HG03469 (cell line): ENCODE results near the gene POLL.
"Not testable (repeated sequence)": the region's sequence is repeated elsewhere in the genome, so short reads cannot be mapped to it uniquely, and the experiment has no call there.

Experiments
- ATAC-seq: cut with Tn5 transposase; IDR thresholded peaks from one replicate; pipeline ENCODE4 v1.9.1; 2021; ENCODE audit warnings: mild to moderate bottlenecking, moderate library complexity, moderate number of reproducible peaks; ENCODE audit not compliant: unreplicated experiment

POLL gene

DNA sequence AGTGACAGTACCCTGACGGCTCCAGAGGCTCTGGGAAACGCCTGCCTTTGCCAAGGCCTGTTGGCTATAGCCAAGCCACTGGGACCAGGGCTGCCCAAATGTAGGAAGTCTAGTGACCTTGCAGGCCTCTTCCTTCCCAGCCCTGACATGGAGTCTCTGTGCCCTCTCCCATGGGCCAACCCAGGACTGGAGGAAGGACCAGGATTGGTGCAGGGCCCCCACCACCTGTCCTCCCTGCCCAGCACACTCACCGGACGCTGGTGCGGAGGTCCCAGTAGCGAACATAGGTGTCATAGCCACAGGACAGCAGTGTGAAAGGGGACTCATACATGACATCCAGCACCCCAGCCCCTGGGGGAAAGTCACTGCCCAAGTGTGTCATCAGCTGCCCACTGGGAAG is 24.0 kb upstream of the POLL start:
- no peak for ATAC-seq

DNA sequence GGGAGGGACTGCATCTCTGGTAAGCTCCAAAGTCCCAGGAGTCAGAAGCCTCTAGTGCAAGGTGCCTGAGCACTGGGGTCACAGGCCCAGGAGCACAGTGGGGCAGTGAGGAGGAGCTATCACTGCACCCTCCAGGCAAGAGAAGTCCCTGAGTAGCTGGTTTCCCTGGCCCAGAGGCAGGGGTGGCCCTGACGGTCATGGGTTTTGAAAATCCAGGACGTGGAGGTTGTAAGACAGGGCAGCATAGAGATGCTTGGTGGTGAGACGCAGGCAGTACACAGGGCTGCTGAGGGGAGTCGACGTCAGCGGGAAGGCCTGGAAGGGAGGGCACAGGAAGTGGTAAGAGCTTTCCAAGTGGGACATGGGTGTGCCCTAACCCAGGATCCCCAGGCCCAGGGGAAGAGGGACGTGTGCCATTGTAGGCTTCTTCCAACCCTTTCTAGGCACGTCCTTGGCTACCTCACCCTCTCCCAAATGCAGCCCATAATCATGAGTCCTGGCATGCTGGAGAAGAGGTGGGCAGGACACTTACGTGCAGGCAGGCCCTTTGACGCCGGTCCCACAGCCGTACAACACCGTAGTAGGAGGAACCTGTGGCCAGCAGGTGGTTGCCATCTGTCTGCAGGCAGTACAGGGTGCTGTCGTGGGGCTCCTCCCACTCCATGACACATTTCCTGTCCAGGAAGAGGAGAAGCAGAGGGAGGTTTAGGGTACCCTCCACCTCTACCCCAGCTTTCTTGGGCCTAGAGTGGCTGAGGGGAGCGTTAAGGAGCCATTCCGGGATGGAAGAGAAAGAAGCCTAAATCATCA is 23.2 kb upstream of the POLL start:
- ATAC-seq: no peak

DNA sequence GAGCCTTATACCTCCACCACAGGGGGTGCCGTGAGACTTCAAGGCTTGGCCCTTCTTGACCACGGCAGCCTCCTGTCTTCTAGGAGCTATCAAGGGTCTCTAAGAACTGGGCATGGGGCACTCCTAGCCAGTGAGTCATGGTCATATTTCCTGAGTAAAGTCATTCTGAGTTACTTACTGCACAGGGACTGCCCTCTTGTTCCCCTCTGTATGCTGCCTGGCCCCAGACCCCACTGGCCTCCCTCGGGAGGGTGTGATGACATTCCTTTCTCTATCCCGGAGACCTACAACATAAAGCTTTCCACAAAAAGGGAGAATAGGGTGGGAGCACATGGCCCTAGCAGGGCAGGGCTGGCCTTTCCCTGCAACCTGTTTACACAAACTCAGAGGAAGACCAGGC is 21.4 kb upstream of the POLL start:
- no peak for ATAC-seq

DNA sequence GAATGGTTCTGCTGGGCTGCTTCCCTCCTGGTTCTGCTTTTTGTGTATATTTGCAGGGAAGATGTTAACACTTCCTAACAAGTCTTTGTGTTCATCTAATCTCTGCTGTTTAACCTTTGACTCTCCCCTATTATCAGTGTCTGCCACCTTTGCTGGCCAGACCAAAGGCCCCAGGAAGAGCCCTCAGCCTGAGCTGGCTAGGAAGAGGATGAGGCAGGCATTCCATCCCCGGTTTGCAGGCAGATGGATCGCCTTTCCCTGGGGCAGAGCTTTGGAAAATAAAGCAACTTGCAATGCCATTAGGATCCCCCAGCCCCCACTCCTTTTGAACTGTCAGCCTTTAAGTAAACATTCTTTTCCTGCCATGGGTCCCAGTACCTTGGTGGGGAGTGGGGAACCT is 19.1 kb upstream of the POLL start:
- no peak for ATAC-seq

DNA sequence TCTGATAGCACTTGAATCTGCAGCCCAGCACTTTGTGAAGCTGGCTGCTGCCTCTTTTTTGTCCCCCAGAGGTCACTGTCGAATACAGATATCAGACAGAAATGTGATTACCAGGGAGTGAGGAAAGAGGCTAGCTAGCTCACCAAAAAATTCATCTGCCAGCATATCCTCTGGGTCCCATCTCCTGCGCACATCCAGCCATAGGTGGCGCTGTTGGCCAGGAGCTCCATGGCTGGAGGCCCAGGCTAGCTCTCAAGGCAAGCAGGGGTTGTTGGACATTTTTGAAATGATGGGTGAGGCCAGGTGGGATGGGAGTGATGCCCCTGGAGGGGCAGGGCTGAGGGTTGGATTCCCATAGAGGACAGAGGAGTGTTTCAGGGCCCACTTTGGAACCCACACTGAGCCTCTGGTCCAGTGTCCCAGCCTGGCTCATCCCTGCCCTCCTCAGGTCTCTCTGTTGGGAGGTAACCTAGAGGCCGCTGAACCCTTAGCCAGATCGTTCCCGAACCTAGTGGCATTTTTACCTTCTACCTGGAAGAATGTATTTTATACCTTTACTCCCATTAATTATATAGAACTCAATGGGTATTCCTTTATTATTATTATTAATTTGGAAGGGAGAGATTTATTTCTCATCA is 14.8 kb upstream of the POLL start:
- no peak for ATAC-seq

DNA sequence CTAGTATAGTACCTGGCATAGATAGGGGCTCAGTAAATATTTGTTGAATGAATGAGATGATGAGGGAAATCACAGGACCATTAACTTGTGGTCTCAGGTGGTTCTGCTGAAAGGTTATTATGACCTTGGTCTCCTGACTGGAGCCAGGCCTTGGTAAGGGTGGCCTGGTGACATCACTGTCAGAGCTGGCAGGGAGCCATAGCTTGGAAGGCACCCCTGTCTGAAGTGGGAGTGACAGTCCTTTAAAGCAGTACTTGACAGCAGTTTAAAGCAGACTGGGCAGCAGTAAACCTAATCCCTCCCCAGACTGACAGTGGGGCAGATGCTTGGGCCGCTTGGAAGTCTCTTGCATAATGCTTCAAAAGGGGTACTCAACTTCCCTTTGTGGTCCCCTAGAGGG is 13.5 kb upstream of the POLL start:
- no peak for ATAC-seq

DNA sequence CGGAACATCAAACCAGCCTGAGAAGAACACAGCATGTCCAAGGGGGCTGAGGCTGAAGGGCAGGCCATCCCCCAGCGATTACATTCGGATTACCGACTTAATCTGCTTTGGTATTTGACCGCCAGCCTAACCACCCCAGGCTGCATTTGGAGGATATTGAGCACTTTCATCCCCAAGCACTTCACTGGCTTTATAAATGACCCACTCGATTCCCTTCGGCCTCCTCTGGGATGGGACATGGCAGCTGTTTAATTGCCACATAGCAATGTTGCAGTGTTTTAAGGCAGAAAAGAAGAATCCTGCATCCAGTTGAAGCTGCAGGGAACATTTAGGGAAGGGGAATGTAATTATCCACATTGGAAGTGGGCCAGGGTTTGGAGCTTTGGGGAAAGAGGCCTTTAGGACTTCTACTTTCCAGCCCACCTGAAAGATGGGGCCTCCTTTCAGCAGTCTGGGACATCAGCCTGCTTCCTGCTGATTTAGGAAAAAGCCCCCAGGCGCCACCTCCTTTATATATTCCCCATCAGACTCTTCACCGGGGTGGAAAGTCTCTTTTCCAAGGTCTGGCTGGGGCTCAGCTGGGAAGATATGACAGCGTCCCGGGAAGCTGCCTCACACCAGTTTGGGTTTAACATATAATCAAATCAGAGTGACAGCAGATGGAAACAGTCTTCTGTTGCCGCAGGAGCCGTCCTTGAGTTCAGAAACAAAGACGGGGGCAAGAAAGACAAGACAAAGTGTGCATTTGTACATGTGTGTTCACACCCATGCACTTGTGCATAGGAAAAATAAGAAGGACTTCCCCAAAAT is 9.2 kb upstream of the POLL start:
- no peak for ATAC-seq

DNA sequence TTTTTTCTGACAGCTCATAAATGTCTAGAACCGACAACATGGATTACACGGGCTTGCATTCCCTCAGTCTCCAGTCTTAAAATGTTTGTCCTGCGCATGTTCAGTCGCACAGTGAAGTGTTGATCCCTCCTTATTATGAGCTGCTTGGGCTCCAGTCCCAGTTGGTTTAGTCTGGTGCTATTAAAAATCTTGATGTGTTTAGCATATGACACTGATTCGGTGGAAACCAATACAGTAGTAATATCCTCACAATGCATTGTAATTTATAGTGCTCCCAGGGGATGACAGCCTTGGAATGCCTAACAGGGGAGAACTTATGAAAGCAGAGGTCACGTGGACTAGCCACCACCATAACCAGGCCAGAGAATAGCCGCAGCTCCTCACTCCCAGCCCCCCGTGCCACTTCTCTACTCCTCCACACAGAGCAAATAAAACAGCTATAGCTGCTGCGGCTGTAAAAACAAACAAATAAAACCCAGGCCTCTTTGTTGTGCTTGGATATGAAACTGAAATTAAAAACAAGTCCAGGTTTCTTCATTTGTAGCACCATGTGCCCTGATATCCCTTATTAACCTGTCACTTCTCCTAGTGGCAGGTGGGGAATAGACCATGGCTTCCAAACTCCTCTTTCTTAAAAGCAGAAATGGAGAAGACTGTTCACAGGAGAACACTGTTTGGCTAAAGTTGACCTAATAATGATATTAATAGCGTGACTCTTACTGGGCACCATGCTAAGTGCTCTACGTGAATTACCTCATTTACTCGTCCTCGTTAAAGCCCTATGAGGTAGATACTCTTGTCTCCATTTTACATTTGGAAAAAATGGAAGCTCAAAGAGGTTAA is 7.8 kb upstream of the POLL start:
- ATAC-seq: no peak

DNA sequence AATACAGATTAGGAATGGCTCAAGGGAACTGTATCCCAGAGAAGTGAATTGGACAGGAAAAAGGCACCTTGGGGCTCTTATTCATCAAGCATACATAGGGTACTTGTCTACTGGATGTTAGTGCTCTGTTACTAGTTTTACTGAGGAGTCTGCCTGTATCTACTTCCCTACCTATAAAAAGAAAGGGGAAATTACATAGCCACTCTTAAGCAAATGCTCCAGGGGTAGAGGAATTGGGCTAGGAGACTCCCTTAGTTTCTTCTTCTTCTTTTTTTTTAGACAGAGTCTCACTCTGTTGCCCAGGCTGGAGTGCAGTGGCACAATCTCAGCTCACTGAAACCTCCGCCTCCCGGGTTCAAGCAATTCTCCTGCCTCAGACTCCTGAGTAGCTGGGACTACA is 5.3 kb upstream of the POLL start:
- ATAC-seq: not testable (repeated sequence)

DNA sequence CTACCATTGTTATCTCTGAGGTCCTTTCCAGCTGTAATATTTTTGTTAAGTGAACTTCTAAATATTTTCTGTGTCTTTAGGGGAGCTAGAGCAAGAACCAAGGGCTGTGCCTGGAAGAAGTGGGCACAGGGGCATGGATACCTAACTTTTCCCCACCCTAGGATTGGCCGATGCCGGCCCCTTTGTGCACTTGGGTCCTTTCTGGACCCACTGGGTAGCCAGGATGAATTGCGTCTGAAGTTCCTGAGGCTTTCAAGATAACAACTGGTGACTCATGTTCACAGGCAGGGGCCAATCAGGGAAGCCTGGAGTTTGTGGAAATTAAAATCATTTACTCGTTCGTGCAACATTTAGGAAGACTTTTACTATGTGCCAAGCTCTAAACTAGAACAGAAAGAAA is 822 bp upstream of the POLL start:
- no peak for ATAC-seq

DNA sequence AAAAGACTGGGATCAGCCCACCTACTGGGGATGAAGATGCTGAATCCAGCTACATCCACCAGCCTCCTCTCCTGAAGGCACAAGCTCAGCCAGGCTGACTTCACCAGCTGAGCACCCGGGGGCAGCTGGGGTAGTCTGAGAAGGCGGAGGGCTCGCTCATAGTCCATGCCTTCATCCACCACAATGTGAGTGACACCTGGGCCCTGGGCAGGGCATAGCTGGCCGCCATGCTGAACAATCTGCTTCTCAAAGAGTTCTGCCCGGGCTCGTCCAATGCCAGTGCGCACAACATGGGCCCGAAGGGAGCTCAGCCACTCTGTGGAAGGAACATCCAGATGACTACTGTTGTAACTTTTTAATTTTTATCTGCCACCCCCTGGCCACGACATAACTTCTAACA is 2.2 kb downstream of the POLL start:
- ATAC-seq: no peak

DNA sequence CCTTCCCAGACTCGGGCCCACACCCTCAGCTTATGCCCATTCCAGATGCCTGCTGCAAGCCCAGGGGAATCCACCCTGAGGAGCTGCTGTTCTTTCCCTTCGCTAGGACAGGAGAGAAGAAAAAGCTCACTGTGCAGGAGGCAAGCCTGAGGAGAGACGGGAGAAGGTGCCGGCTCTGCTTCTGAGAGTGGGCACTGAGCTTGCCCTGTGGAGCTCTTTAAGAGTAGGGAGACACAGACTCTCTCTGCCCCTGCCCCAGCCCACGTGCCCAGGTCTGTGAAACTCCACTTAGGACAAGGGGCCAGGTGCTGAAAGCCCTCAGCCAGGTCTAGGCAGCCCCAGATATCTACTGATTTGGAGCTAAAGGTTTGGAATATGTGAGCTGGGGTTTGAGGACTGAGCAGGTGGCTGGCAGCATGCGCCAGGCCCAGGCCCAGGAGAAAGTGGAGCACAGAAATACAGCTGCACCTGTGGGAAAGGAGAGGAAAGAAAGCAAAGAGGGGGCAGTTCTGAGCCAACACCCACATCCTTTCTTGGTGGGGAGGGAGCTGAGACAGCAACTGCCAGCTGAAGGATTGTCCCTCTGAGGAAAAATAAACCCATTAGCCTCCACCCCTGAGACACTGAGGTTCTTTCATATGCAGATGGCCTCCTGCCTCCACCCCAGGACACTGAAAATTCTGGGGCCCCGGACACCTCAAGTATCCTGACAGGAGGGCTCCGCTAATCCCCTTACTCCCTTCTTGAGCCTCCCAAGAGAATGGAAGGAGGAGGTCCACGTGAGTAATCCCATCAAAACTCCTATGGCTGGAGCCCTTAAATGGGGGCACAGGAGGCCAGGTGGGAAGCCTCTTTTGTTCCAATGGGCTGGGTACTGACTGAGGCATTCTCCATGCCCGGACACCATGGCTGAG is 7.3 kb downstream of the POLL start:
- no peak for ATAC-seq

DNA sequence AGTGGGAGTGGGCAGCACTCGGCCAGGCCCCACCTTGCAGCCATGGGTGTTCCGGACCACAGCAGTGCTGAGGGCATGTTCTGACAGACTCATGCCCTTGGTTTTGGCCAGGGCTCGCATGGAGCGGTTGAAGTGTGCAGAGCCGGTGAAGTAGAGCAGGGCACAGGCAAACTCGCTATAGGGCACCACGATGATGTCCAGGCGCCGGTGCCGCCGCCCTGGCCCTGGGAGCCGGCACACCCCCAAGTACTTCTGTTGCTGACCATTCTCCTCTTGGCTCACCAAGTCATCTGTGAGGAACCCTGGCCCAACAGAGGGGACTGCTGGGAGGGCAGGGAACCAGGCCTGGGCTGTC is 8.6 kb downstream of the POLL start:
- ATAC-seq: no peak

DNA sequence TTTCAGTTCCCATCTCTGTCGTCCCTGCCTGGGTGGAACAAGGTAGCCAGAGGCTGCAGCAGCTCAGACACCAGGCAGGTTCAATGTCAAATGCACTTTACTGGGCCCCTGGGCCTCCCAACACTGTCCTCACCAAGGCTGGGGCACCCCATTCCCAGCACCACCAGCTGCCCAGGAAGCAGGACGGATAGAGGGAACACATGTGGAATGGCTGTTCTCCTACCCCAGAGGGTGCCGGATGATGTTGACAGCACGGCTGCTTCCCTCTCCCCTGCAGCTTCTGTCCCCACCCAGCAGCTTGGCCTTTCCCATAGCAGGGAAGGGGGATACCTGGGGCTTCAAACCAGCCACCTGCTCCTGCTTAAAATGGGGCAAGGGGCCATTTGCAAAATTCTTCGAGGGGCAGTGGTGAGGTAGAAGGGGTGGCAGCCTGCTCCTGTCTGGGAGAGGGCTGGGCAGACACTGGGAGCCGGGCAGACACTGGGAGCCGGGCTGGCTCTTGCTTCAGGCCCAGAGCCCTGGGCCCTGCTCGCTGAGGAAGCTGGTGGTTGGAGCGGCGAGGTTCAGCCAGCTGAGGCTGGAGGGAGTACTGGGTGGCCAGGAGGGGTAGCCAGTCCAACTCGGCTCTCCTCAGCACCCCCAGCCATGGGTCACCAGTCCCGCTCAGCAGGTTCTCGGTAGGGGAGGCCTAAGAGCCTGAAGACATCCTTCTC is 9.1 kb downstream of the POLL start:
- no peak for ATAC-seq

DNA sequence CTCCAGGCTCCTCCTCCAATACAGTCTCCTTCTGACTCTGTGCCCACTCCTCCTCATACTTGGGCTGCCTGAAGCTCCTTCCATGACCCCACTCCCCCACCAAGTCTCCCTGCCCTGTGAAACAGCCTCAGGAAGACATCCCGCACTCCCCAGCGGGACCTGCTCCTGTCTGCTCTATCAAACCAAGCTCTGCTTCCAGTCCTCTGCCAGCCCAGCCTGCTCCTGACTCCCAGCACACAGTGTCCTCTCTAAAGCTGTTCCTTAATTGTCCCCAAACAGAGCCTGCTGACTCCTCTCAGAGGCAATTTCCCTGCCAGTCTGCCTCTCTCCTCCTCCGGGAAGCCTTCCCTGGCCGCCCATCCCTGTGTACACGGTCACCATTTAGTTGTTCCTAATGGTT is 9.9 kb downstream of the POLL start:
- ATAC-seq: no peak

DNA sequence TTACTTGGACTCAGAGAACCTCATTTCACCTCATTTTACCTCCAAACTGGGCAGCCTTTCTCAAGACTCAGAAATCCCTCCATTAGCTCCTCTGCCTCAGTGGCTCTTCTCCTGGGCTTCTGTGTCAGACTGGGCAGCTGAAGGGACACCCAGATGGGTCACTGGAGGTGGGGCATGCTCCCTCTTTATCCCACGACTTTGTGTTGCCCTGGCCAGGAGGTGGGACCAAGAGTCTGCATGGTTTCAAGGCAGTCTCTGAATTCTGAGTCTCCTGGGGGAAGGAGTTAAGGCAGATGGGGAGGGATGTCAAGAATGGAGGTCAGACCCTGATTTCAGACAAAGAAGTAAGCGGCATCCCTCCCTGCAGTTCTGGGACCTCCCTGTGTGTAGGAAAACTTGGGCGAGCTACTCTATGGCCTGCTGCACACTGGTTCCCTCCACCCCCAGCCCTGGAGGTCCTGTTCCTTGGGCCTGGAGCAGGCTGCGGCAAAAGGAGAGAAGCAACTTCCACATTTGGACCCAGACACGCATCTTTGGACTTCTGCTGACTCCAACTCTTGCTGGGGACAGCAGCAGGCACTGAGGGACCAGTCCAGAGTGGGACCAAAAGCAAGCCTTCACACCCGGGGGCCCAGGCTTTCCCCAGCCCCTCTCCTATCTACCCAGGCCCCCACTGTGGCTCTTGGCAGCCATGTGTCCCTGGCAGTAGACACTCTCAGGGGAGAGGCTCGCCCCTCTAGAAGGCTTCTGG is 10.8 kb downstream of the POLL start:
- no peak for ATAC-seq

DNA sequence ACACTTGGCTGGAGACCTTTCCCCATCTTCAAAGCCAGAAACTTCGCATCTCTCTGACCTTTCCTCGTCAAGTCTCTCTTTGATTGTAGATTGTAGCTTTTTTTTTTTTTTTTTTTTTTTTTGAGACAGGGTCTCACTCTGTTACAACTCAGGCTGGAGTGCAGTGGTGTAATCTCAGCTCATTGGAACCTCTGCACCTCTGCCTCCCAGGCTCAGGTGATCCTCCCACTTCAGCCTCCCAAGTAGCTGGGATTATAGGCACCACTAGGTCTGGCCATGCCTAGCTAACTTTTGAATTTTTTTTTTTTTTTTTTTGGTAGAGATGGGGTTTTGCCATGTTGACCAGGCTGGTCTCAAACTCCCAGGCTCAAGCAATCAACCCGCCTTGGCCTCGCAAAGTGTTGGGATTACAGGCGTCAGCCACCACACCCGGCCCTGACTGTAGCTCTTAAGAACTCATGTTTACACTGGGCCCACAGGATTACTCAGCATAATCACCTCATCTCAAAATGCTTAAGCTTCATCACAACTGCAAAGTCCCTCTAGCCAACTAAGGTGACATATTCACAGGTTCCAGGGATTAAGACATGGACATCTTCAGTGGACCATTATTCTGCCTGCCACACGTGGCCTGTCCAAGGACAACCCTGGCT is 11.7 kb downstream of the POLL start:
- ATAC-seq: no peak

DNA sequence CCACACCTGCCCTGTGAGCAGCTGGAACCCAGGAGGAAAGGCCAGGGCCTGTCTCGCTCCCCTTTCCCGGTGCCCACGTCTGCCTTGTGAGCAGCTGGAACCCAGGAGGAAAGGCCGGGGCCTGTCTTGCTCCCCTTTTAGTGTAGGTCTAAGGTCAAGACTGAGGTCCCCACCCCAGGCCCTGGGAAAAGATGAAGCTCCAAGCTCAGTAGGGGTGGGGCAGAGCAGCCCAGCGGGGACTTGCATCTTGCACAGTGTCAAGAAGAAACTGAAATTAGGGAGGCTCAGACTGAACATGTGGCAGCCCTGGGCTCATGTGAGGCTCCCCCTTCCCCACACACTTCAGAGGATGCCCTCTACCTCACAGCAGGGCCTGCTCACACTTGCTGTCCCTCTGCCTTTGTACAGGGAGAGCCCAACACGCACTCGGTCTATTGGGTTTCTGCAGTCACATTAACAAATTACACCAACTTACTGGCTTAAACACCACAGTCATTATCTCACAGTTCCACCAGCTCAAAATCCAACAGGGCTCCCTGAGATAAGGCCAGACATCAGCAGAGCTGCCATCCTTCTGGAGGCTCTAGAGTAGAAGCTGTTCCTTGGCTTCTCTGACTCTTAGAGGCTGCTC is 12.4 kb downstream of the POLL start:
- no peak for ATAC-seq
